Peyer's patch (tissue), 4 donors: ENCODE measurements around the gene NOC2L.

Source experiments
- CTCF ChIP-seq, 6 experiments: fragments of 450-650 bp in 4 of 6; fragments of 200-600 bp in 2 of 6; sonication (generic) in 1 of 6; IDR thresholded peaks; one replicate each; pipeline ENCODE4 v1.5.1; 2017 to 2019; ENCODE audit warnings: antibody characterized with exemption in 6 of 6, mild to moderate bottlenecking in 3 of 6, moderate library complexity in 1 of 6
- POLR2A ChIP-seq, 2 donors: fragments of 450-650 bp; IDR thresholded peaks; one replicate each; pipeline ENCODE4 v1.5.1; 2017; ENCODE audit warnings: antibody characterized with exemption in 2 of 2, mild to moderate bottlenecking in 2 of 2, moderate library complexity in 2 of 2

- TF ChIP-seq CTCF (IDR thresholded peaks at IDR 0.05) (no peak), POLR2A (IDR thresholded peaks at IDR 0.05) (no peak)
These were observed 14.4 kb downstream of the NOC2L start for GRCh38 chr1:944341-945325.
